A549 (cell line): ENCODE data around the gene SH2D4B. TPM values are rescaled to one million over a fixed set of nuclear protein-coding genes. Genes with fewer than 3 reads are reported as not detected.

Experiments
- ATAC-seq, 2 experiments: fragments of 200-7000 bp in 1 of 2; fragments of >200 bp in 1 of 2; cut with Nextera tagmentation in 1 of 2; cut with Tn5 transposase in 1 of 2; 3 replicates each; pipeline versions ENCODE4 v1.8.0 to v1.9.1; 2018 to 2020; ENCODE audit warnings: mild to moderate bottlenecking in 1 of 2, moderate library complexity in 1 of 2
- CTCF ChIA-PET: fragments of 300-600 bp; sonication (Branson Sonifier 250); formaldehyde crosslinking; extraction: SDS; loops from one replicate; lab custom pipeline; 2021; ENCODE audit warnings: antibody characterized with exemption, inconsistent platforms; lab: Yijun Ruan, JAX
- POLR2A ChIA-PET: fragments of 350-600 bp; formaldehyde crosslinking; extraction: SDS; loops from one replicate; lab custom pipeline; 2021; ENCODE audit warnings: antibody characterized with exemption, inconsistent platforms; lab: Yijun Ruan, JAX
- DNase-seq, 2 experiments: peaks; one replicate each; pipeline versions ENCODE4 v3.0.0 to v3.0.0-alpha.2; 2011 to 2016; ENCODE audit warnings: low read depth in 1 of 2, low spot score in 1 of 2
- FAIRE-seq: peaks from 2 replicates; lab custom pipeline; 2011; peaks lifted over from hg19 to GRCh38; lab: Jason Lieb, UNC
- H3K27ac ChIP-seq, 2 experiments: fragments of >200 bp; sonication (Bioruptor Twin); formaldehyde crosslinking; 3 replicates each; pipeline ENCODE4 v1.5.1; 2016 to 2017
- H3K4me1 ChIP-seq: fragments of >200 bp; sonication (Bioruptor Twin); formaldehyde crosslinking; 3 replicates; pipeline ENCODE4 v1.6.1; 2016
- H3K4me2 ChIP-seq: fragments of >200 bp; sonication (Bioruptor Twin); formaldehyde crosslinking; 3 replicates; pipeline ENCODE4 v1.6.1; 2016
- H3K4me3 ChIP-seq: fragments of >200 bp; sonication (Bioruptor Twin); formaldehyde crosslinking; 3 replicates; pipeline ENCODE4 v1.5.1; 2016
- H3K9me3 ChIP-seq: fragments of >200 bp; sonication (Bioruptor Twin); formaldehyde crosslinking; 3 replicates; pipeline ENCODE4 v1.6.1; 2016
- BHLHE40 ChIP-seq: IDR thresholded peaks from 2 replicates; pipeline ENCODE4 v1.6.1; 2012; ENCODE audit warnings: low read depth, low read length, inconsistent platforms
- ESRRA ChIP-seq: fragments of 150-350 bp; IDR thresholded peaks from 2 replicates; pipeline ENCODE4 v1.6.1; 2014; ENCODE audit warnings: mild to moderate bottlenecking, low read length, borderline replicate concordance
- FOSL2 ChIP-seq, 2 experiments: fragments of 450-650 bp in 1 of 2; fragments of >200 bp in 1 of 2; sonication (Bioruptor Twin) in 1 of 2; formaldehyde crosslinking; IDR thresholded peaks; 2 replicates each; pipeline versions ENCODE4 v1.5.0 to v1.6.1; 2016 to 2020; ENCODE audit warnings: mild to moderate bottlenecking in 1 of 2, moderate library complexity in 1 of 2
- GATA3 ChIP-seq: IDR thresholded peaks from 2 replicates; pipeline ENCODE4 v1.6.1; 2012; ENCODE audit warnings: borderline replicate concordance
- HDAC2 ChIP-seq: fragments of 200-600 bp; sonication (generic); IDR thresholded peaks from 2 replicates; pipeline ENCODE4 v1.6.1; 2016
- HOXB5 ChIP-seq: fragments of 250-450 bp; sonication (Bioruptor Pico); IDR thresholded peaks from 2 replicates; pipeline ENCODE4 v1.5.0; 2020; ENCODE audit warnings: mild to moderate bottlenecking, moderate library complexity
- MAX ChIP-seq: IDR thresholded peaks from 2 replicates; pipeline ENCODE4 v1.6.1; 2012
- MAZ ChIP-seq: fragments of 150-350 bp; IDR thresholded peaks from 2 replicates; pipeline ENCODE4 v1.6.1; 2014; ENCODE audit warnings: antibody characterized with exemption, low read depth, low read length, borderline replicate concordance
- PHF8 ChIP-seq: fragments of 200-600 bp; sonication (generic); IDR thresholded peaks from 2 replicates; pipeline ENCODE4 v1.6.1; 2016; ENCODE audit warnings: low read depth, mild to moderate bottlenecking, antibody characterized with exemption, moderate library complexity, borderline replicate concordance
- RARB ChIP-seq: fragments of 250-450 bp; sonication (Bioruptor Pico); IDR thresholded peaks from 2 replicates; pipeline ENCODE4 v1.8.0; 2021; ENCODE audit warnings: mild to moderate bottlenecking, moderate library complexity
- RFX5 ChIP-seq: fragments of 450-650 bp; IDR thresholded peaks from 2 replicates; pipeline ENCODE4 v1.7.1; 2014; ENCODE audit warnings: antibody characterized with exemption, mild to moderate bottlenecking, moderate library complexity
- SMC3 ChIP-seq: fragments of >200 bp; sonication (Bioruptor Twin); formaldehyde crosslinking; IDR thresholded peaks from 3 replicates; pipeline ENCODE4 v1.6.1; 2018; ENCODE audit warnings: inconsistent platforms
- TP53 ChIP-seq: fragments of 250-450 bp; sonication (Bioruptor Pico); IDR thresholded peaks from 2 replicates; pipeline ENCODE4 v1.5.0; 2021; ENCODE audit warnings: mild to moderate bottlenecking, moderate library complexity
- USF2 ChIP-seq: fragments of 450-650 bp; IDR thresholded peaks from 2 replicates; pipeline ENCODE4 v1.6.1; 2014; ENCODE audit warnings: antibody characterized with exemption
- WGBS: methylation state at CpG from one replicate; pipeline ENCODE4 v1.1.6; 2017; ENCODE audit errors: missing lambda C conversion rate; 5-methylcytosine and 5-hydroxymethylcytosine counted together
- polyA plus RNA-seq, 4 experiments: library from polyadenylated mRNA; depleted of rRNA in 3 of 4; stranded (reverse); fragments of >200 nt; fragmentation: RNase III in 1 of 4; extraction: RNeasy Plus Mini Kit Qiagen cat#74134 plus additional on column Dnase treatment in 1 of 4; gene quantifications; 2 replicates in 3 of 4; 3 replicates in 1 of 4; pipeline ENCODE4 v1.2.3, GENCODE V29; 2011 to 2017
- TF ChIP-seq, protein P1 (sequence below): fragments of >200 bp; sonication (Bioruptor Twin); formaldehyde crosslinking; IDR thresholded peaks from 2 replicates; pipeline ENCODE4 v1.6.1; 2016
- TF ChIP-seq, protein P2 (sequence below): fragments of 250-450 bp; sonication (Bioruptor Pico); IDR thresholded peaks from 2 replicates; pipeline ENCODE4 v1.5.0; 2020; ENCODE audit warnings: low read depth, mild to moderate bottlenecking, moderate library complexity

SH2D4B gene
- polyA plus RNA-seq, 2 of the 4 experiments (the other 2 are of a cell fraction): 0.01 to 0.12 TPM

DNA sequence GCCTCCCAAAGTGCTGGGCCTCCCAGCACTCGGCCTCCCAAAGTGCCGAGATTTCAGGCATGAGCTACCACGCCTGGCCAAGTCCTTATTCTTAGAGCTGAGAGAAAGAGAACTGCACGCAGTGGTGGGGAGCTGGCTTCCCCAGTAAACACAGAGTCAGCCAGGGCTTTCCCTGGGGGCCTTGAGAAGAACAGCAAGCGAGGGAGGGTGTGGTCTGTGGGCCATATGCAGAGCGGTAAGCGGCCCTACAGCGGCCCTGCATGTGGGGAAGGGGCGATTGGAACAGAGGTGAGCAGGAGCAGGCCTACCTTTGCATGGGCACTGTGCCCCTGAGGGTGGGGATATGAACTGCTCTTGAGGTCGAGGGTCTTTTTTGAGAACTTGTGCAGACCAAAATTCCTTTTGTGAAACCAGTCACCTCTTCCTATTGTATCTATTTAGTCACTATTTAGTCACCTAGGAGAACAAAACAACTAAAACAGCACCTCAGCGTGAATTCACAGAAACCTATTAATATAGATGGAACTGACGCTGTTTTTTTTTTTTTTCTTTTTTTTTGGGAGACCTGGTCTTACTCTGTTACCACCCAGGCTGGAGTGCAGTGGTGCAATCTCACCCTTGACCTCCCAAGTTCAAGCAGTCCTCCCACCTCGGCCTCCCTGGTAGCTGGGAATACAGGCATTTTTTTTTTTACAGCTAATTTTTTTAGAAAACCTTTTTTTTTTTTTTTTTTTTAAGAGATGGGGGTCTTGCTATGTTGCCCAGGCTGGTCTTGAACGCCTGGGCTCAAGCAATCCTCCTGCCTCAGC lies 36.9 kb upstream of the SH2D4B start:
- CTCF ChIA-PET: interaction anchor here (1.0 to 21.6 kb wide), 2 partner anchors 12 to 40 kb away, joined by 5 to 928 read pairs; partner anchors contain the start of gene TSPAN14
- POLR2A ChIA-PET: interaction anchor here (1.1 kb wide), 1 partner anchor 12 kb away, joined by 3 read pairs; no protein-coding TSS in a partner anchor
- FAIRE-seq (no peak), ATAC-seq (no peak), DNase-seq (peak in 1 of 2 experiments; percentile 21)
- WGBS: 72% methylated on average over 14 of the region's 14 CpGs
- peak overlapping the region; percentile 100 for H3K27ac ChIP-seq
- H3K9me3 ChIP-seq: no peaks in the 10 kb centered on the region
- peak overlapping the region; percentile 55 for H3K4me2 ChIP-seq
- H3K4me1 ChIP-seq: peaks cover 99% of the 10 kb centered on the region
- TF ChIP-seq RFX5: no peak
- TF ChIP-seq HDAC2: no peak
- no peak for TF ChIP-seq USF2
- TF ChIP-seq ESRRA: no peak
- TF ChIP-seq HOXB5 (CRISPR knock-in tag): no peak
- H3K4me3 ChIP-seq: peak overlapping the region; percentile 13; the same call in 1 of the 3 replicates

DNA sequence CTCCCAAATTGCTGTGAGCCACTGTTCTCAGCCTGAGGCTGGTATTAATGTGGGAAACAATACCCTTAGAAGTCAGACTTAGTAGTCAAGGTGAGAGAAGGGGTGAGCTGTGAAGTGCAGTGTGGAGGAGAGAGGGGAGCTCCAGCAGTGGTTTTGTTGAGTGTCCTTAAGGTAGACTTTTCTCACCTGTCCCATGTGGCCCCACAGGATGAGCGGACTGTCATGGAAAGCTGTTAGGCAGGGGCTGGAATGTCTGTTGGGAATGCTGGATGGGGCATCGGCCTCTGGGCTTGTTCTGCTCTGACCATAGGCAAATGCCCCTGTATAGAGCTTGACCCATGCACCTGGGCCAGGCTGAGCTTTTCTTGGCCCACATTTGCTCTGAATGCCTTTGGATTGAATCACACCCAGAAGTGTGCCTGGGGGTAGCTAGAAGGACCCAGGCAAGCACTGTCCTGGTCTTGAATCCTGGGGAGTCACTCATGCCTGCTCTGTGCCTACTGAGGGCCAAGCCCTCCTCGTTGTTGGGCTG lies 36.3 kb upstream of the SH2D4B start:
- Histone ChIP-seq H3K4me2 (peak overlapping the region; percentile 55), H3K9me3 (no peaks in the 10 kb centered on the region), H3K4me1 (peaks cover 99% of the 10 kb centered on the region), H3K4me3 (peak overlapping the region; percentile 13; the same call in 1 of the 3 replicates), H3K27ac (peak overlapping the region; percentile 100)
- 57% methylated on average over 3 of the region's 3 CpGs for WGBS
- no peak for FAIRE-seq
- no peak for DNase-seq
- TF ChIP-seq BHLHE40 (no peak), FOSL2 (IDR thresholded peaks at IDR 0.05) (no peak), FOSL2 (CRISPR knock-in tag; IDR thresholded peaks at IDR 0.05) (no peak), SMC3 (no peak), GATA3 (no peak)
- ATAC-seq: no peak
- ChIA-PET CTCF (interaction anchor here (1.0 to 21.6 kb wide), 3 partner anchors 12 to 118 kb away, joined by 3 to 928 read pairs (median 5); partner anchors contain the start of gene TSPAN14), POLR2A (interaction anchor here (1.1 kb wide), 1 partner anchor 12 kb away, joined by 3 read pairs; no protein-coding TSS in a partner anchor)

GRCh38 chr10:80501913-80502521 lies 35.7 kb upstream of the SH2D4B start:
- DNase-seq (peak in 1 of 2 experiments; percentile 72), ATAC-seq (no peak), FAIRE-seq (no peak)
- TF ChIP-seq PHF8: no peak
- TF ChIP-seq, protein P1, sequence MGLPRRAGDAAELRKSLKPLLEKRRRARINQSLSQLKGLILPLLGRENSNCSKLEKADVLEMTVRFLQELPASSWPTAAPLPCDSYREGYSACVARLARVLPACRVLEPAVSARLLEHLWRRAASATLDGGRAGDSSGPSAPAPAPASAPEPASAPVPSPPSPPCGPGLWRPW: no peak
- TF ChIP-seq RARB (CRISPR knock-in tag): no peak
- 0 out of 2 replicates have a peak, but pooled peaks have one; percentile 12 for TF ChIP-seq MAX
- no peak for TF ChIP-seq MAZ
- no peak for TF ChIP-seq ESRRA
- TF ChIP-seq, protein P2, sequence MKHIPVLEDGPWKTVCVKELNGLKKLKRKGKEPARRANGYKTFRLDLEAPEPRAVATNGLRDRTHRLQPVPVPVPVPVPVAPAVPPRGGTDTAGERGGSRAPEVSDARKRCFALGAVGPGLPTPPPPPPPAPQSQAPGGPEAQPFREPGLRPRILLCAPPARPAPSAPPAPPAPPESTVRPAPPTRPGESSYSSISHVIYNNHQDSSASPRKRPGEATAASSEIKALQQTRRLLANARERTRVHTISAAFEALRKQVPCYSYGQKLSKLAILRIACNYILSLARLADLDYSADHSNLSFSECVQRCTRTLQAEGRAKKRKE (CRISPR knock-in tag): no peak
- no peak for TF ChIP-seq TP53
- ChIA-PET POLR2A (interaction anchor here (0.9 kb wide), 1 partner anchor 25 kb away, joined by 3 read pairs; no protein-coding TSS in a partner anchor), CTCF (interaction anchor here (0.7 to 21.6 kb wide), 6 partner anchors 10 to 119 kb away, joined by 3 to 928 read pairs (median 4); partner anchors contain the start of gene TSPAN14)
- 43% methylated on average over 13 of the region's 13 CpGs for WGBS
- Histone ChIP-seq H3K4me2 (peak overlapping the region; percentile 55), H3K27ac (peak overlapping the region; percentile 100), H3K4me1 (peaks cover 99% of the 10 kb centered on the region), H3K4me3 (no peak overlapping the region), H3K9me3 (no peaks in the 10 kb centered on the region)
